Astrocyte of the spinal cord (primary cell): ENCODE measurements around the gene RP9.

ENCODE experiments used
- DNase-seq: peaks from one replicate; pipeline ENCODE4 v3.0.0; 2011; ENCODE audit warnings: low read depth, low spot score
- H3K4me3 ChIP-seq: 2 replicates; pipeline ENCODE4 v1.5.1; 2011; ENCODE audit warnings: low read depth, mild to moderate bottlenecking, low read length, moderate library complexity
- in situ Hi-C: cut with HindIII; loops from 2 replicates; pipeline ENCODE4 v1.10.0; 2017; ENCODE audit warnings: low sequenced_read_pairs
- TF ChIP-seq, protein P1 (sequence below): IDR thresholded peaks from 2 replicates; pipeline ENCODE4 v1.5.1; 2012; ENCODE audit warnings: low read depth, mild to moderate bottlenecking, low read length, inconsistent platforms

Gene RP9

DNA sequence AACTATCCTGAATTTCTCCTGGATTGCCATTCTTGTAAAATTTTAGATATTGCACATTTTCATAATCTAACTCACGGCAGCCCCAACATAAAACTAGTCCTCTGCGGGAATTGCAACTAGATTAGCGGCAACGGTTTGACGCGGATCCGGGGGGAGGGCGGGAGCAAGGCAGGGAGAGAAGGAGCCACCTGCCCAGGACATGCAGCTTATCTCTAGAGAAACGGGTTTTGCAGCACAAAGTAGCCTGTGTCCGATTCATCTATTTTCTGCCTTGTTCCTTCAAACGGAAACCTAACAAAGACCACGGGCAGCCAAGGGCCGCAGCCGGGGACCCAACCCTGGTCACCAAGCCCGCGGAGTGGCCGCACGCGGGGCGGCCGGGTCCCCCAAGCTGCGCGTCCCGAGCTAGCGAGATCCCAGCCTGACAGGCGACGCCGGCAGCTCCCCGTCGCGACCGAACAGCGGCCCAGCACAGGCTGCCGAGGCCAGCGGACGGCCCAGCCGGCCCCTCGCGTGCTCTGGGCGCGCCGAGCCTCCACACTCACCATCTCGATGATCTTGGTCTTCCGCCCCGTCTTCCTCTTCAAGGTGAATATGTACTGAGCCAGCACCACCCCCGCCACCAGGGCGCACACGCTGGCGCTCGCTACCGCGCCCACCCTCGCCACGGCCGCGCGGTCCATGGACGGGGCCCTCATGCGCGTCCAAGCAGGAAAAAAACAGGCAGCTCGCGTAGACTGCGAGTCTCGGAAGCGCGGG lies 47.0 kb downstream of the RP9 start, which contains the start of gene NT5C3A:
NT5C3A (minus strand) TSS at position 754 of the 759 bp plus-strand sequence; CDS start at position 683, 71 bp downstream.
- peak; percentile 33 for DNase-seq
- peak within 1 kb of the TSS; percentile 75 for H3K4me3 ChIP-seq
- in situ Hi-C loops: no loop called here
- TF ChIP-seq, protein P1, sequence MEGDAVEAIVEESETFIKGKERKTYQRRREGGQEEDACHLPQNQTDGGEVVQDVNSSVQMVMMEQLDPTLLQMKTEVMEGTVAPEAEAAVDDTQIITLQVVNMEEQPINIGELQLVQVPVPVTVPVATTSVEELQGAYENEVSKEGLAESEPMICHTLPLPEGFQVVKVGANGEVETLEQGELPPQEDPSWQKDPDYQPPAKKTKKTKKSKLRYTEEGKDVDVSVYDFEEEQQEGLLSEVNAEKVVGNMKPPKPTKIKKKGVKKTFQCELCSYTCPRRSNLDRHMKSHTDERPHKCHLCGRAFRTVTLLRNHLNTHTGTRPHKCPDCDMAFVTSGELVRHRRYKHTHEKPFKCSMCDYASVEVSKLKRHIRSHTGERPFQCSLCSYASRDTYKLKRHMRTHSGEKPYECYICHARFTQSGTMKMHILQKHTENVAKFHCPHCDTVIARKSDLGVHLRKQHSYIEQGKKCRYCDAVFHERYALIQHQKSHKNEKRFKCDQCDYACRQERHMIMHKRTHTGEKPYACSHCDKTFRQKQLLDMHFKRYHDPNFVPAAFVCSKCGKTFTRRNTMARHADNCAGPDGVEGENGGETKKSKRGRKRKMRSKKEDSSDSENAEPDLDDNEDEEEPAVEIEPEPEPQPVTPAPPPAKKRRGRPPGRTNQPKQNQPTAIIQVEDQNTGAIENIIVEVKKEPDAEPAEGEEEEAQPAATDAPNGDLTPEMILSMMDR: no peak

- TF ChIP-seq, protein P1: no peak
- in situ Hi-C loops: no loop called here
- peak overlapping the region; percentile 75 for H3K4me3 ChIP-seq
- DNase-seq: no peak
Observed at GRCh38 chr7:33061282-33061937, 47.8 kb downstream of the RP9 start.

DNA sequence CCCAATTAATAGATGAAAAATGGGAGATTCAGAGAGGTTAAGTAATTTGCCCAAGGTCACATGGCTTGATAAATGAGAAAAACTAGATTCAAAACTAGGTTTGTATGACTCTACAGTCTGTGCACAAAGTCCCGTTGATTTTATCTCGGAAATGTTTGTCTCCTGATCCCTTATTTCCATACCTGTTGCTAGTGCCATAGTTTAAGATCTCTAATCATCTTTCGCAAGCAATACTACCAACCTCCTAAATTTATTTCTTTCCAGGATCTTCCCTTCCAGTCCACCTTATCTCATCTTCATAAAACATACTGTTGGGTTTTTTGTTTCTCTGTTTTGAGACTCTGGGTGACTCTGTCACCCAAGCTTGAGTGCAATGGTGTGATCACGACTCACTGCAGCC lies 49.6 kb downstream of the RP9 start:
- no peak for DNase-seq
- no peak overlapping the region for H3K4me3 ChIP-seq
- TF ChIP-seq, protein P1: no peak
- in situ Hi-C loops: no loop called here

DNA sequence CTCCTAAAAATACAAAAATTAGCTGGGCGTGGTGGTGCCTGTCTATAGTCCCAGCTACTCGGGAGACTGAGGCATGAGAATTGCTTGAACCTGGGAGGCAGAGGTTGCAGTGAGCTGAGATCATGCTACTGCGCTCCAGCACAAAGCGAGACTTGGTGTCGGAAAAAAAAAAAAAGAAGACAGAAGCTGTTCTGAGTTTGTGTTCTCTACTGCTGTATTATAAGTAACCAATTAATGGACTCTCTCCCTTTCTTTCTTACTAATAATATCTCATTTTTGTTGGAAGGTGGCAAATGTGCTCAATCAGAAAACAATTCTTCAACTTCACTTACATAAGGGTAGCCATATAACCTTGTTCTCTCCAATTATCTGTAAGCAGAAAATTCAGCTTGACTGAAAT lies 54.0 kb downstream of the RP9 start:
- no peak overlapping the region for H3K4me3 ChIP-seq
- TF ChIP-seq, protein P1: no peak
- in situ Hi-C loops: no loop called here
- DNase-seq: no peak

DNA sequence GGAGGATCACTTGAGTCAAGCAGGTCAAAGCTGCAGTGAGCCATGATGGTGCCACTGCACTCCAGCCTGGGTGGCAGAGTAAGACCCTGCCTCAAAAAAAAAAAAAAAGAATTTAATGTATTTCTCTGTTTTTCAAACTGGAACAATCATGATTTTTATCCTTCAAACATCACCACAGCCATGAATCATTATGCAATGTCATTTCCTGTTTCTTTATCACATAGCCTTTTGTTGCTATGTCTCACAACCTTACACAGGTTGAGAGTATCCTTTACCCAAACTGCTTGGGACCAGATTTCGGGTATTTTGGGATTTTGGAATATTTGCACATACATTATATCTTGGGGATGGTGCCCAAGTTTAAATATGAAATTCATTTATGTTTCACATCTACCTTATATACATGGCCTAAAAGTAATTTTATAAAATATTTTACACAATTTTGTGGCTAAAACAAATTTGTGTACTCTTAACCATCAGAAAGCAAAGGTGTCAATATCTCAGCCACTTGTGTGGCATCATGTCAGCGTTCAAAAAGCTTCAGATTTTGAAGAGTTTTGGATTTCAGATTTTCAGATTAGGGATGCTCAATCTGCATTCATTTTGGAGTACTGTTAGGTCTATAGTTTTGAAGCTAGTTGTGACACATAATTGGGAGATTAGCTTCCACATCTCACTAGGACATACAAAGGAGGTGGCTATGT lies 54.8 kb downstream of the RP9 start:
- in situ Hi-C loops: no loop called here
- no peak overlapping the region for H3K4me3 ChIP-seq
- no peak for DNase-seq
- TF ChIP-seq, protein P1: no peak

DNA sequence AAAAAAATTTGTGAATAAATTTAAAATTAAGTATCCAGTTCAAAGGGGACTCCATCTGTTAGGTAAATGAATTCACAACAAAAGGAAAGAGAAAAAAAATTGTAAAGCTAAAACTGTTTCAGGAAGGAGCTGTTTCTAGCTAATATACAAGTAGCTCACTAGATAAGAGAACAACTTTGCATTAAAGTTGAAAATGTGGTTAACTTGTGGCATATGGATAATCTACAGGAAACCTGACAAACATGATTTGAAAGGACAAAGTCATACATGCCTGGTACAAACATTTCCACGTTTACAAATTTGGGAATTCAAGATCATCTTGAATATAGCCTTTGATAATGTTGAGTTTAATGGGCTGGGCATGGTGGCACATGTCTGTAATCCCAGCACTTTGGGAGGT lies 55.5 kb downstream of the RP9 start:
- in situ Hi-C loops: no loop called here
- H3K4me3 ChIP-seq: no peak overlapping the region
- TF ChIP-seq, protein P1: no peak

More for the DNA sequence above, 55.5 kb downstream of the RP9 start:
- no peak for DNase-seq
